T-helper 22 cell (primary cell): ENCODE measurements around the gene LRRC59.
A peak's percentile ranks its signal among the peaks of the same experiment; 100 is the strongest.

ENCODE experiments used
- DNase-seq: peaks from one replicate; pipeline ENCODE4 v3.0.0-alpha.2; 2020; ENCODE audit warnings: low read depth

LRRC59 gene

DNA sequence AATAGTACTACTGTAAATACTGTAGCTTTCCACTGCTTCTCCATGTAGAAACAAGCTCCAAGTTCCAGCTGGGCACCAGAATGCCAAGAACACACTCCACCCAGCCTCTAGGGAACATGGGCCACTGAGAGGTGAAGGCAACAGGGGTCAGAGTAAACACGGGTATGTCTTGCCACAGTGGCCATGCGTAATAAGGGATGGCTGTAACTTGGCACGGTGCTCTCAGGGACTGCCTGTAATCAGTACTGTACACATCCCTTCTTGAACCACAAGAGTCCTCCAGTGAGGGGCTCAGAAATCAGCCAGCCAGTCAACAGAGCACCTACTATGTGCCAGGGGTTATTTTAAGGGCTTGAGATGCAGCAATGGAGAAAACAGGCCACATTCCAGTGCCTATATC, 10.8 kb downstream of the LRRC59 start:
- no peak for DNase-seq

DNA sequence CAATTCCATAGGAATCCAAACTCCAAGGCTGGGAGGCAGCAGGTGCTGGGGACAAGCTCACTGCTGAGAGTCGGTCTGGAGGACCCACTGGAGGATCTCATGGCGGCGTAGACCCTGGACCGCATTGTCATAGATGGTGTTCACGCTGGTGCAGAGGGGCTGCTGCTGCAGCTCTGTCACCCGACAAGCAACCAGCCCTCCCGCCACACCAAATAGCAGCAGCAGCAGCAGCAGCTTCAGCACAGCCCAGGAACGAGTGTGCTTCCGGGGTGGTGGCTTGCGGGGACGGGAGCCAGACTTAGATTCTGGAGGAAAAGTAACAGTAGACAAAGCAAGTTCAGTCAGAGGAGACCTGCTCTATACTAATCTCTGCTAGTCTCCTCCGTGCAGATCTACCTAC, 14.4 kb downstream of the LRRC59 start:
- no peak for DNase-seq

GRCh38 chr17:50381920-50382319, 15.4 kb downstream of the LRRC59 start:
- no peak for DNase-seq

DNA sequence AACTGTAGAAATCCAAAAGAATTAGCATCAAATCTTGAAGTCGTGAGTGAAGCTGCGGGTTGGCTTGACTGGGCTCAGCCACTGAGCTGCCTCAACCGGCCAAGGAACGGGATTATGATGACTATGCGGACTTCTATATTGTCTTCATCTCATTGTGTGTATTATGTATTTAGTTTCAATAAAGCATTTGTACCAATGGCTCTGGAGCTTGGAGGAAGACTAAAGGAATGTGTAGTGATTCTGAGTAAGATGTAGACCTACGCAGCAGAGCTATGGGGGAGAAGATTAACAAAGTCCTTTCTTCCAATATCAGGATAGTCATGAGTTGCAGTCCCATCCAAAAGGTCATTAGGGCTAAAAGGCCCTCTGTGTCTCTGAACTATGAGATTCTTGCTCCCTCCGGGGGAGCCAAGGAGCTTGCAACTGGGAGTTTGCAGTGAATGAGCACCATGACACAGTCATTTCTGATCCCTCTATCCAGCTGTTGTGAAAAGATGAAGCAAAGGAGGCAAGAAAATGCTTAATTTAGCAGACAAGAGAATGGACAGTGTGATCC, 16.0 kb downstream of the LRRC59 start:
- DNase-seq = no peak

DNA sequence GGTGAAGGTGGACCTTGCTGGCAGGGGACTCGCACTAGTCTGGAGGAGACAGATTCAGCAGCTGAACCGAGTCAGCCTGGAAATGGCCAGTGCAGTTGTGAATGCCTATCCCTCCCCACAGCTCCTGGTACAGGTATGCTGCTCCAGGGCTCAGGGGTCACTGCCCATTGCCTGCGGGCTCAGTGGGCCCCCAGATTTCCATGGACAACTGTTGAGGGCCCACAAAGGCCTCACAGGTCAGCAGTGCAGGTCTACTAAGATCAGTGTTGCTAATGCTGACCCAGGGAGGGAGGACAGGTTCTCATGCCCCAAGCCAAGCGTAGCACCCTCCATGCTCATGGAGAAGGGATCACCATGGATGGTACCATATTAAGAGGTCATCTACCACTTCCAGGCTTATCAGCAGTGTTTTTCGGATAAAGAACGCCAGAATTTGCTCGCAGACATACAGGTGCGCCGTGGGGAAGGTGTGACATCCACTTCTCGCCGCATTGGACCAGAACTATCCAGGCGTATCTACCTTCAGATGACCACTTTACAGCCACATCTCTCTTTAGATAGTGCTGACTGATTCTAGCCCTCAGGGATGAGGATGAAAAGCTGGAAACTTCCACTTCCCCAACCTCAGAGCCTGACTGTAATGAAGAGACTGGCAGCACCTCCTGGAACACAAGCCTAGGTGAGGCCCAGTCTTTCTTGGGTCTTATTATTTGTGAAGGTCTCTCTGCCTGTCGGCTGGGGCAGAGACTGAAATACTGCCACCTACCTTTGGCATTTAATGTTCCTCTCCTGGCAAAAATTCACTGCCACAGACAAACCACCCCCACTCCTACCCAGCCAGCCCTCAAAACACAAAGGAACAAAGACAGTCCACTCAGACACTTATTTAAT, 16.7 kb downstream of the LRRC59 start:
- no peak for DNase-seq

DNA sequence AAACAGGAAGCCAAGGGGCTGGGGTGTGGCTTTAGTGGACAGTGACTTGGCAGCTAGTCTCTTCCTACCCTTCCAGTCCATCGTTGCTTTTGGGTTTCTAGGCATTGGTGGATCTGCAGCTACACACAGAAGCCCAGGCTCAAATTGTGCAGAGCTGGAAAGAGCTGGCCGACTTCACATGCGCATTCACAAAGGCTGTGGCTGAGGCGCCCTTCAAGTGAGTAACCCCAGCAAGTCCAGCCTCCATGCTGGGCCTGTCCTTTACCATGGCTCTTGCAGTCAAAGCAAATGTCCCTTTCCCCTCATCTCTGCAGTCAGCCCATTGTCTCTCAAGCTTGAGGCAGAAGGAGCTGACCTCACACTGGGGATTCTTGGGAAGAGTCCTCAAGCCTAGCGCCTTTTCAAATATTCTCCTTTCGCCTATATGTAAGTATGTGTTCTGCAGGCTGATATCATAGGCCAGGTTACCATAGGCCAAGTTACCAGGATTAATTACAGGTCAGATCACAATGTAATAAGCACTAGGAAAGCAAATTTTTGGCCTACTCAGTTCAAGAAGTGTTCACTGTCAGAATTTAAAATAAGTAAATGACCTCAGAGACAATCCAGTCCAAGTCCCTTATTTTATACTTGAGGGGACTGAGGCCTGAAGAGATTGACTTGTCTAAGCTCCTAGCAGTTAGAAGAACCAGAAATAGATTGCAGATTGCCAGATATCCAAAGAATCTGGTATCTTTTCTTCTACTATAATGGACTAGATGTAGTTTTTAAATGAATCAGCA, 17.8 kb downstream of the LRRC59 start:
- DNase-seq = no peak

DNA sequence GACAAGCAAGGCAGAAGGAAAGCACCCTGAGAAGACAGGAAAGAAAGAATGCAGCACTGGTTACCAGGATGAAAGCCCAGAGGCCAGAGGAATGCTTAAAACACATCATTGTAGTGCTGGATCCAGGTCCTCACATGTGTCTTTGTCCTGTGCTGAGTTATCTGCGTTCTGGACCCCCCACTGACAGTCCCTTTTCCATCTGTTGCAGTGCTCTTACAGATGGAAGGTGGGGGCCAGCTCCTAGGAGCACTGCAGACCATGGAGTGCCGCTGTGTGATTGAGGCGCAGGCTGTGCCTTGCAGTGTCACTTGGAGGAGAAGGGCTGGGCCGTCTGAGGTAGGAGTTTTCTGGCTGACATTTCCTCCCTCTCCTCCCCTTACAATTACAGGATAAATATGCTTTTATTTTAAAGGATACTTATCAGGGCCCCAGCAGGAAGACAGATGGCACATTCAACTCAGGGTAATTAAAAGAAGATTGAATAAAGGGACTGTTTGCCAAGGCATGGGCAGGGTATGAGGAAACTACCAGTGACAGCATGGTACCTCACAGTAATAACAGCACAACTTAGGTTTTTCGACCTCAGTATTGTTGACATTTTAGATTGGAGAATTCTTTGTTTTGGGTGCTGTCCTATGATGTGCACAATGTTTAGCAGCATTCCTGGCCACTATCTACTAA, 21.3 kb downstream of the LRRC59 start:
- DNase-seq = no peak

GRCh38 chr17:50373705-50374104, 23.6 kb downstream of the LRRC59 start:
- no peak for DNase-seq

DNA sequence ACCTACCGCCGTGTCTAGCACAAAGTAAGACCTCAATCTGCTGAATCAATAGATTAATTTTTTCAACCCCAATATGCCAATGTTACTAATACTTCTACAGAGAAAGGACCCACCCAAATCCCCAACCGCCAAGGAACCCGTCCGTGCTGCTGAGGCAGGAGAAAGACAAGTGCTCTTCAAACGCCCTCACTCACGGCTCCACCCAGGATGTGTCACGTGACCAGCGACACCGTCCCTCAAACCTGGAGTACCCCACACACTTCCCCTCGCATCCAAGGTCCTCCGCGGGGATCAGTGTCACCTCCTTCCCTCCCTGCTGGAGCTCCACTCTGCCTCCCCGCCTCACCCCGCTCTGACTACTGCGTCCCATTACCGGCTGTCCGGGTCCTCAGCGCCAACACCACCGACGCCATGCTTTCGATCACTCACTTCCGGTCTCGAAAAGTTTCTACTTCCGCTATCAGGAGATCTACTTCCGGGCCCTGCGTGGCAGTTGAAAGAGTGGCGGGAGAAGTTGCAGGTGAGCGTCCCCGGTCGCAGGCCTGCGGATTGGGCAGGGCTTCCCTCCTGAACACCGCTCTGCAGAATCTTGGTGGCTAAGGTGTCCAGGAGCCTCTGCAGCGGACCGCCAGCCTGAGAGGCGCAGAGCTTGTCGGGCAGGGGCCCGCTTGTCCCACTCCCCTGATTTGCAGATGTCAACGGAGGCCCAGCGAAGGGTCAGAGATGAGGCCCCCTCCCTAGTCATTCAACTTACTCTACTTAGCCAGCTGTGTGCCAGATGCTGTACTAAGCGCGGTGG, 24.4 kb downstream of the LRRC59 start, which contains the start of the genes EME1 and MRPL27:
TSS of gene EME1 (plus strand) at position 472 of the 799 bp plus-strand sequence. CDS start 1,980 bp downstream, outside the sequence.
TSS of gene MRPL27 (minus strand) at position 427 of the 799 bp plus-strand sequence. CDS start at position 413, 14 bp downstream.
- peak; percentile 73 for DNase-seq

DNA sequence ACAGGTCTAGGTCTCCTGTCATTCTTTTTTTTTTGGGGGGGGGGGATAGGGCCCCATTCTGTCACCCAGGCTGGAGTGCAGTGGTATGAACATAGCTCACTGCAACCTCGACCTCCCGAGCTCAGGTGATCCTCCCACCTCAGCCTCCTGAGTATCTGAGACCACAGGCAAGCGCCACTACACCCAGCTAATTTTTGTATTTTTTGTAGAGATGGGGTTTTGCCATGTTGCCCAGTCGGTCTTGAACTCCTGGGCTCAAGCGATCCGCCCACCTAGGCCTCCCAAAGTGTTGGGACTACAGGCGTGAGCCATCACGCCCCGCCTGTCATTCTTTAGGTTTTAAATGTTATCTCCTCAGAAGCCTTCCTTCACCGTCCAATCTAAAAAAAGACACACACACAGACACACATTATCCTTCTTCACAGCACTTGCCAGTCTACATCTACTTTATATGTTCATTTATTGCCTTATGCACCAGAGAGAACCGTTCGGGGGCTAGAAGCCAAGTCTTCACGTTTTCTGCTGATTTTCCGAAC, 25.0 kb downstream of the LRRC59 start:
- no peak for DNase-seq

- DNase-seq = no peak
Observed at GRCh38 chr17:50371526-50371925, 25.8 kb downstream of the LRRC59 start.

DNA sequence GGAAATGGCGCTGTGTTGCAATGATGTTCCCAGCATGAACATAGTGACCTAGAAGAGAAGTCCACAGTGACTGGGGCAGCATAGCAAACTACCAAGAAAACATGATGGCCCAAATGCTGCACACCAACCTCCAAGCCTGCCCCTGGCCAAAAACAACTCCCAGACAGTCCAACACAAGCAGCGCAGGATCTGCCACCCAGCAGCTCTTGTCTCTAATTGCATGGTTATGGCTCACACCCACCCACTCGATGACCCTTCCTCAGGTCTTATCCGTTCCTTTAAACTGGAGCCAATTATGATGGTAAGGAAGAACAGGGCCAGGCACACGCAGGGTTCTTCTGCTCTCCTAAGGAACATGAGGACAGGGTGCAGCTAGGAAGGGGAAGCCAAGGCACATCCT, 27.3 kb downstream of the LRRC59 start:
- DNase-seq = no peak

DNA sequence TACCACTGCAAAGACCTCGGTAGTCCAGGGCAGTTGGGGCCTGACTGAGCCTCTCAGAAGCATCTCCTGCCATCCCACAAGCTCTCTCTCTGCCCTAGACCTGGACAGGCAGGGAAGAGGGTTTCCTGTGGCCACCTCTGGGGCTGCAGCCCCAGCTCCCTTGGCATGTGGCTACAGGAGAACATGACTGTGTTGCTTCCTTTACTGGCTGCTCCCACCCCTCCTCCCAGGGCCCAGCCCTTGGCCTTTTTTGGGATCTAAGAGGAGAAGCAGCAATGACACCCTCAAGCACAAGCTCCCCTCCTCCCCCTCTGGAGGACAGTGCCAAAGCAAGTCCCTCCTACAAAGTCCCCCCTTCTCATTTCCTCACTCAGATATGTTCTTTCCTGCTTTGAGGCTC, 29.9 kb downstream of the LRRC59 start:
- DNase-seq = no peak

GRCh38 chr17:50365649-50366393, 31.5 kb downstream of the LRRC59 start:
- no peak for DNase-seq

GRCh38 chr17:50365165-50365564, 32.2 kb downstream of the LRRC59 start:
- no peak for DNase-seq

- no peak for DNase-seq
Observed at GRCh38 chr17:50364715-50365114, 32.6 kb downstream of the LRRC59 start.

DNA sequence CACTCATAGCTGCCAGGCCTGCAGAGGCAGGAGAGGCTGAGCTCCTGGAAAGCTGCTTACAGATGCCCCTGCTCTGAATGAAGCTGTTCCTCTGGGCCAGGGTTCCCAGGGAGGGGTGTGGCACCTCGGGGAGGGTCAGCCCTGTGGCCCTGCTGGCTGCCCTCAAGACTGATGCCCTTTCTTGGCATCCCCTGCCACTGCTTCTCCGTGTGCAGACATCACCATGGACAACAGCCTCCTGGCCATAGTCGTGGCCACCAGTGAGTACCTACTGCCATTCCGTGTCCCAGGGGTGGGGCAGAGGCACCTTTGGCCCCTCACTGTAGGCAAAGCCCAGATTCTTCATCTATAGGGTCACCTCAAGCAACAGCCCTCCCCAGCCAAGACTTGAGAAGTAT, 33.3 kb downstream of the LRRC59 start:
- no peak for DNase-seq

GRCh38 chr17:50363217-50364060, 33.9 kb downstream of the LRRC59 start:
- DNase-seq = no peak

- DNase-seq = no peak
Observed at GRCh38 chr17:50362661-50363060, 34.7 kb downstream of the LRRC59 start.
